H1 (cell line): Measurements from ENCODE around the gene ASIC2. TPM values are rescaled to one million over a fixed set of nuclear protein-coding genes. Genes with fewer than 3 reads are reported as not detected.

ENCODE experiments used
- CTCF ChIA-PET: fragments of 300-600 bp; sonication (Branson Sonifier 250); formaldehyde crosslinking; loops from one replicate; lab custom pipeline; 2021; ENCODE audit not compliant: partially characterized antibody; lab: Charles Lee
- POLR2A ChIA-PET: fragments of 300-600 bp; sonication (Branson Sonifier 250); formaldehyde crosslinking; loops from one replicate; lab custom pipeline; 2021; ENCODE audit warnings: inconsistent platforms; ENCODE audit not compliant: partially characterized antibody; lab: Charles Lee
- DNase-seq, 2 experiments: peaks; one replicate each; pipeline versions ENCODE4 v3.0.0 to v3.0.0-alpha.2; 2010 to 2022; ENCODE audit warnings: low spot score in 2 of 2, low read depth in 1 of 2, mixed read lengths in 1 of 2
- FAIRE-seq: peaks from 2 replicates; lab custom pipeline; 2011; peaks lifted over from hg19 to GRCh38; lab: Jason Lieb, UNC
- H2AFZ ChIP-seq: 2 replicates; pipeline ENCODE4 v1.8.1; 2012; ENCODE audit warnings: low read length, inconsistent platforms
- H2AK5ac ChIP-seq: 2 replicates; pipeline ENCODE4 v1.6.1; 2013; ENCODE audit warnings: low read depth, low read length
- H2BK120ac ChIP-seq: replicated peaks from 2 replicates; pipeline ENCODE3; 2013; ENCODE audit warnings: low read depth, low read length, inconsistent platforms
- H2BK12ac ChIP-seq: 2 replicates; pipeline ENCODE4 v1.6.1; 2013; ENCODE audit warnings: low read depth, low read length
- H2BK15ac ChIP-seq: 2 replicates; pipeline ENCODE4 v1.6.1; 2013; ENCODE audit warnings: low read length
- H2BK20ac ChIP-seq: 2 replicates; pipeline ENCODE4 v1.6.1; 2013; ENCODE audit warnings: low read length
- H2BK5ac ChIP-seq: 2 replicates; pipeline ENCODE4 v1.6.1; 2013; ENCODE audit warnings: low read depth, low read length
- H3K14ac ChIP-seq: 2 replicates; pipeline ENCODE4 v1.6.1; 2013; ENCODE audit warnings: inconsistent platforms; ENCODE audit not compliant: insufficient read length
- H3K18ac ChIP-seq: 2 replicates; pipeline ENCODE4 v1.6.1; 2013; ENCODE audit warnings: low read length; ENCODE audit errors: extremely low read depth
- H3K23ac ChIP-seq: 2 replicates; pipeline ENCODE4 v1.6.1; 2013; ENCODE audit warnings: inconsistent platforms; ENCODE audit not compliant: insufficient read length
- H3K23me2 ChIP-seq: 2 replicates; pipeline ENCODE4 v1.6.1; 2013; ENCODE audit warnings: low read depth, low read length
- H3K27ac ChIP-seq: 2 replicates; pipeline ENCODE4 v1.6.1; 2011; ENCODE audit warnings: low read depth, low read length, inconsistent platforms
- H3K27me3 ChIP-seq, 4 experiments: replicated peaks in 1 of 4; 1 replicate in 1 of 4; 2 replicates in 3 of 4; pipeline versions ENCODE4 v1.6.1 to v1.8.1; 2011 to 2013; ENCODE audit warnings: low read length in 3 of 4, mild to moderate bottlenecking in 3 of 4, inconsistent platforms in 2 of 4, mixed read lengths in 2 of 4, moderate library complexity in 1 of 4; ENCODE audit not compliant: control insufficient read depth in 3 of 4, insufficient read depth in 3 of 4; ENCODE audit errors: extremely low read depth in 1 of 4
- H3K36me3 ChIP-seq, 4 experiments: 2 replicates each; pipeline versions ENCODE4 v1.6.1 to v1.8.1; 2011 to 2013; ENCODE audit warnings: mild to moderate bottlenecking in 4 of 4, low read length in 3 of 4, moderate library complexity in 2 of 4, control low read depth in 1 of 4, inconsistent platforms in 1 of 4; ENCODE audit not compliant: insufficient read depth in 4 of 4, control insufficient read depth in 2 of 4
- H3K4ac ChIP-seq: replicated peaks from 2 replicates; pipeline ENCODE3; 2013; ENCODE audit warnings: low read length, low read depth, mixed read lengths, inconsistent platforms; ENCODE audit not compliant: insufficient read length
- H3K4me1 ChIP-seq, 4 experiments: replicated peaks in 1 of 4; 1 replicate in 1 of 4; 2 replicates in 3 of 4; pipeline versions ENCODE4 v1.6.1 to v1.8.1; 2011 to 2013; ENCODE audit warnings: low read length in 3 of 4, inconsistent platforms in 2 of 4, mixed read lengths in 1 of 4; ENCODE audit not compliant: insufficient read depth in 4 of 4, control insufficient read depth in 3 of 4
- H3K4me2 ChIP-seq, 2 experiments: 2 replicates each; pipeline versions ENCODE4 v1.6.1 to v1.8.1; 2011 to 2013; ENCODE audit warnings: low read depth in 2 of 2, low read length in 2 of 2, control low read depth in 1 of 2, inconsistent platforms in 1 of 2, mild to moderate bottlenecking in 1 of 2; ENCODE audit not compliant: insufficient read depth in 1 of 2
- H3K4me3 ChIP-seq, 4 experiments: fragments of 200-600, 300-600 bp in 1 of 4; sonication (generic), shearing (Covaris generic), sonication (Bioruptor Twin) in 1 of 4; 2 replicates each; pipeline versions ENCODE4 v1.5.1 to v1.8.1; 2011 to 2016; ENCODE audit warnings: low read length in 4 of 4, low read depth in 3 of 4, control low read depth in 2 of 4, inconsistent platforms in 2 of 4, mild to moderate bottlenecking in 2 of 4, mixed read lengths in 1 of 4, moderate library complexity in 1 of 4; ENCODE audit not compliant: insufficient read depth in 2 of 4; ENCODE audit errors: extremely low read depth in 1 of 4
- H3K56ac ChIP-seq: replicated peaks from 2 replicates; pipeline ENCODE3; 2013; ENCODE audit warnings: low read depth, mild to moderate bottlenecking, mixed read lengths, low read length, inconsistent platforms; ENCODE audit not compliant: insufficient read length
- H3K79me1 ChIP-seq: 2 replicates; pipeline ENCODE4 v1.6.1; 2013; ENCODE audit warnings: low read depth, low read length, control low read depth
- H3K79me2 ChIP-seq, 2 experiments: 2 replicates each; pipeline versions ENCODE4 v1.6.1 to v1.8.1; 2012 to 2013; ENCODE audit warnings: low read length in 2 of 2, mild to moderate bottlenecking in 2 of 2, inconsistent platforms in 1 of 2; ENCODE audit not compliant: insufficient read depth in 2 of 2, control insufficient read depth in 1 of 2
- H3K9ac ChIP-seq, 4 experiments: replicated peaks in 1 of 4; 1 replicate in 1 of 4; 2 replicates in 3 of 4; pipeline versions ENCODE4 v1.6.1 to v1.8.1; 2011 to 2013; ENCODE audit warnings: low read depth in 3 of 4, low read length in 3 of 4, control low read depth in 2 of 4, mild to moderate bottlenecking in 2 of 4, moderate library complexity in 2 of 4, inconsistent platforms in 1 of 4; ENCODE audit errors: extremely low read depth in 1 of 4
- H3K9me3 ChIP-seq, 2 experiments: 2 replicates each; pipeline versions ENCODE4 v1.6.1 to v1.8.1; 2012 to 2013; ENCODE audit warnings: mild to moderate bottlenecking in 2 of 2, moderate library complexity in 2 of 2, control low read depth in 1 of 2, inconsistent platforms in 1 of 2, low read depth in 1 of 2, low read length in 1 of 2, mixed read lengths in 1 of 2; ENCODE audit not compliant: insufficient read depth in 2 of 2
- H4K20me1 ChIP-seq, 2 experiments: replicated peaks in 1 of 2; 2 replicates each; pipeline versions ENCODE3 to v1.8.1; 2011 to 2013; ENCODE audit warnings: inconsistent platforms in 2 of 2, low read length in 2 of 2, mild to moderate bottlenecking in 1 of 2; ENCODE audit not compliant: insufficient read depth in 2 of 2, control insufficient read depth in 1 of 2
- H4K5ac ChIP-seq: 2 replicates; pipeline ENCODE4 v1.6.1; 2013; ENCODE audit warnings: low read length, low read depth, mixed read lengths, inconsistent platforms; ENCODE audit not compliant: insufficient read length
- H4K8ac ChIP-seq: 2 replicates; pipeline ENCODE4 v1.8.0; 2013; ENCODE audit warnings: mild to moderate bottlenecking, moderate library complexity, low read length, inconsistent platforms; ENCODE audit not compliant: insufficient read depth; ENCODE audit errors: extremely low read depth
- H4K91ac ChIP-seq: replicated peaks from 2 replicates; pipeline ENCODE3; 2013; ENCODE audit warnings: low read length, mixed read lengths, inconsistent platforms; ENCODE audit not compliant: insufficient read length
- BCL11A ChIP-seq, 2 experiments: IDR thresholded peaks; one replicate each; pipeline ENCODE4 v1.6.1; 2011; ENCODE audit warnings: low read depth in 2 of 2, low read length in 2 of 2, mild to moderate bottlenecking in 2 of 2
- CREB1 ChIP-seq: IDR thresholded peaks from 2 replicates; pipeline ENCODE4 v1.6.1; 2012; ENCODE audit warnings: inconsistent platforms
- CTBP2 ChIP-seq: IDR thresholded peaks from 2 replicates; pipeline ENCODE4 v1.7.0; 2011; ENCODE audit warnings: borderline replicate concordance, mild to moderate bottlenecking, moderate library complexity, mixed read lengths, low read length; ENCODE audit not compliant: insufficient read depth, insufficient read length
- EP300 ChIP-seq, 2 experiments: IDR thresholded peaks; 1 replicate in 1 of 2; 2 replicates in 1 of 2; pipeline ENCODE4 v1.6.1; 2011 to 2012; ENCODE audit warnings: low read depth in 2 of 2, low read length in 2 of 2, mild to moderate bottlenecking in 2 of 2, borderline replicate concordance in 1 of 2, inconsistent platforms in 1 of 2, moderate library complexity in 1 of 2
- HDAC2 ChIP-seq, 2 experiments: fragments of 300-600 bp in 1 of 2; sonication (generic) in 1 of 2; IDR thresholded peaks; 2 replicates each; pipeline ENCODE4 v1.6.1; 2011 to 2012; ENCODE audit warnings: low read depth in 2 of 2, low read length in 2 of 2, mild to moderate bottlenecking in 2 of 2, moderate library complexity in 2 of 2, borderline replicate concordance in 1 of 2, inconsistent platforms in 1 of 2
- KDM4A ChIP-seq: IDR thresholded peaks from one replicate; pipeline ENCODE4 v1.7.1; 2012; ENCODE audit warnings: low read depth, mild to moderate bottlenecking, moderate library complexity, low read length, inconsistent platforms; ENCODE audit not compliant: severe bottlenecking
- MAFK ChIP-seq: IDR thresholded peaks from 2 replicates; pipeline ENCODE4 v1.6.1; 2012; ENCODE audit warnings: low read depth, mild to moderate bottlenecking, improper control_type of control experiment, low read length
- SIX5 ChIP-seq: IDR thresholded peaks from 2 replicates; pipeline ENCODE4 v1.6.1; 2011; ENCODE audit warnings: mild to moderate bottlenecking, low read depth, low read length
- SP2 ChIP-seq: IDR thresholded peaks from 2 replicates; pipeline ENCODE4 v1.6.1; 2012; ENCODE audit warnings: mild to moderate bottlenecking, low read length, inconsistent platforms
- SUZ12 ChIP-seq: fragments of 200-600 bp; sonication (generic); IDR thresholded peaks from 2 replicates; pipeline ENCODE4 v1.6.1; 2012; ENCODE audit warnings: mild to moderate bottlenecking, inconsistent platforms, low read length, moderate library complexity, mixed read lengths
- USF2 ChIP-seq: IDR thresholded peaks from 2 replicates; pipeline ENCODE4 v1.6.1; 2011; ENCODE audit warnings: low read length, improper control_type of control experiment
- WGBS, 2 experiments: shearing (Covaris generic) in 1 of 2; methylation state at CpG; one replicate each; pipeline versions ENCODE4 v1.1.6 to v1.1.7; 2013 to 2015; ENCODE audit warnings: low lambda C conversion rate in 2 of 2, mixed read lengths in 2 of 2, inconsistent platforms in 1 of 2, low coverage in 1 of 2, missing lambda C conversion rate in 1 of 2; ENCODE audit not compliant: insufficient replicate concordance in 2 of 2, insufficient coverage in 1 of 2, insufficient read length in 1 of 2; ENCODE audit errors: extremely low coverage in 1 of 2, missing lambda C conversion rate in 1 of 2; 5-methylcytosine and 5-hydroxymethylcytosine counted together
- polyA plus RNA-seq, 7 experiments: library from polyadenylated mRNA; depleted of rRNA in 3 of 7; stranded (reverse) in 5 of 7; unstranded in 2 of 7; fragments of >200 nt in 5 of 7; fragments of 200-250 nt in 2 of 7; gene quantifications; 1 replicate in 5 of 7; 2 replicates in 1 of 7; 4 replicates in 1 of 7; pipeline versions ENCODE4 v1.2.1 to v1.2.3, GENCODE V29; 2011 to 2013; ENCODE audit warnings: missing spikeins in 2 of 7, mixed read lengths in 2 of 7
- total RNA-seq: library from RNA; stranded (reverse); fragmentation: NEBNext Ultra II Directional; extraction: Animal tissue kit (Norgen Biotek cat#: 25700); gene quantifications from 2 replicates; pipeline ENCODE4 v1.2.1, GENCODE V29; 2021

ASIC2 gene
- total and polyA plus RNA-seq, 2 of the 8 experiments (the other 6 are each of a cell fraction or from before 2014, with no cell fraction given): 0.86 to 1.2 TPM

- no peak overlapping the region for H2BK20ac ChIP-seq
- no peak overlapping the region for H4K5ac ChIP-seq
- CTCF ChIA-PET: interaction anchor here (1.6 to 6.4 kb wide), 4 partner anchors 9 to 20 kb away, joined by 4 to 43 read pairs (median 10); no protein-coding TSS in a partner anchor
- H2BK120ac ChIP-seq: no peak overlapping the region
- DNase-seq: peak in 1 of 2 experiments; percentile 23
- H2AFZ ChIP-seq: no peak overlapping the region
- no peak overlapping the region for H3K14ac ChIP-seq
- no peaks in the 10 kb centered on the region for H3K27me3 ChIP-seq
- 95% methylated on average over 17 of the region's 17 CpGs; no CpG with 5 or more reads in 1 of the 2 experiments for WGBS, 2 experiments
- H3K79me1 ChIP-seq: no peaks in the 10 kb centered on the region; the same call in 1 of the 2 replicates
- H2BK12ac ChIP-seq: no peak overlapping the region
- H3K4me1 ChIP-seq: peaks cover 0 to 4% (median 3%) of the 10 kb centered on the region in 4 experiments; a peak in 3 of 7 replicates
- H3K36me3 ChIP-seq: no peaks in the 10 kb centered on the region
- H2BK5ac ChIP-seq: no peak overlapping the region; the same call in 1 of the 2 replicates
- H4K91ac ChIP-seq: no peak overlapping the region
- H3K27ac ChIP-seq: no peak overlapping the region
- H3K9ac ChIP-seq: no peak overlapping the region
- no peak overlapping the region for H3K4me2 ChIP-seq
- H2BK15ac ChIP-seq: peak overlapping the region; percentile 16; the same call in 1 of the 2 replicates
- H3K4me3 ChIP-seq: no peak overlapping the region
- POLR2A ChIA-PET: no interaction called here
- H3K9me3 ChIP-seq: no peaks in the 10 kb centered on the region
- no peak overlapping the region for H4K8ac ChIP-seq
- H3K56ac ChIP-seq: no peak overlapping the region
- H3K18ac ChIP-seq: no peak overlapping the region
- no peaks in the 10 kb centered on the region for H4K20me1 ChIP-seq
- no peaks in the 10 kb centered on the region for H3K79me2 ChIP-seq
- no peak for FAIRE-seq
- peak overlapping the region; percentile 72 for H3K4ac ChIP-seq
- no peak overlapping the region for H2AK5ac ChIP-seq
- H3K23ac ChIP-seq: no peak overlapping the region
- peaks cover 5% of the 10 kb centered on the region; the same call in 1 of the 2 replicates for H3K23me2 ChIP-seq
- no peak for TF ChIP-seq USF2
- no peak for TF ChIP-seq SUZ12
- no peak for TF ChIP-seq KDM4A
- TF ChIP-seq SIX5: no peak
- TF ChIP-seq SP2: no peak
- no peak for TF ChIP-seq HDAC2 (IDR thresholded peaks at IDR 0.05; ENCODE audit: borderline replicate concordance in 1 of 2, low read depth in 2 of 2, low read length in 2 of 2)
- no peak for TF ChIP-seq CTBP2
- TF ChIP-seq EP300 (IDR thresholded peaks at IDR 0.05; ENCODE audit: borderline replicate concordance in 1 of 2, low read depth in 2 of 2, low read length in 2 of 2): no peak
- no peak for TF ChIP-seq BCL11A (IDR thresholded peaks at IDR 0.05; ENCODE audit: low read depth in 2 of 2, low read length in 2 of 2)
- no peak for TF ChIP-seq CREB1
- TF ChIP-seq MAFK: no peak
These were observed 273.8 kb downstream of the ASIC2 start for GRCh38 chr17:33019161-33019890.
